Stimulated activated CD4-positive, alpha-beta T cell treated with anti-CD3 and anti-CD28 coated beads, Interleukin-4, amount 100 ng/mL, for 1 hour (primary cell): ENCODE data around the gene EEFSEC.
A peak's percentile ranks its signal among the peaks of the same experiment; 100 is the strongest.

Experiments
- DNase-seq: peaks from one replicate; pipeline ENCODE4 v3.0.0-alpha.2; 2020

EEFSEC gene

GRCh38 chr3:128378631-128379347, 225.5 kb downstream of the EEFSEC start:
- DNase-seq, result no peak

- no peak for DNase-seq
Observed at GRCh38 chr3:128379367-128380160, 226.3 kb downstream of the EEFSEC start.

GRCh38 chr3:128380295-128380694, 227.0 kb downstream of the EEFSEC start:
- no peak for DNase-seq

- no peak for DNase-seq
Observed at GRCh38 chr3:128380719-128381118, 227.4 kb downstream of the EEFSEC start.

GRCh38 chr3:128381609-128382008, 228.3 kb downstream of the EEFSEC start:
- no peak for DNase-seq

GRCh38 chr3:128382221-128382807, 229.0 kb downstream of the EEFSEC start:
- DNase-seq, result no peak

GRCh38 chr3:128383316-128384235, 230.3 kb downstream of the EEFSEC start:
- DNase-seq, result peak; percentile 57

GRCh38 chr3:128385080-128385832, 232.0 kb downstream of the EEFSEC start:
- DNase-seq, result no peak

- DNase-seq, result no peak
Observed at GRCh38 chr3:128388932-128389331, 235.7 kb downstream of the EEFSEC start.

GRCh38 chr3:128390867-128391266, 237.6 kb downstream of the EEFSEC start:
- no peak for DNase-seq

GRCh38 chr3:128392021-128392420, 238.7 kb downstream of the EEFSEC start:
- no peak for DNase-seq

GRCh38 chr3:128392818-128393544, 239.7 kb downstream of the EEFSEC start:
- no peak for DNase-seq

- no peak for DNase-seq
Observed at GRCh38 chr3:128394033-128394432, 240.8 kb downstream of the EEFSEC start.

GRCh38 chr3:128395046-128395445, 241.8 kb downstream of the EEFSEC start:
- DNase-seq, result no peak

GRCh38 chr3:128395500-128396162, 242.3 kb downstream of the EEFSEC start:
- DNase-seq, result no peak

- no peak for DNase-seq
Observed at GRCh38 chr3:128397484-128397883, 244.2 kb downstream of the EEFSEC start.

GRCh38 chr3:128398586-128398985, 245.3 kb downstream of the EEFSEC start:
- no peak for DNase-seq

GRCh38 chr3:128399221-128399915, 246.1 kb downstream of the EEFSEC start:
- no peak for DNase-seq

GRCh38 chr3:128400671-128401070, 247.4 kb downstream of the EEFSEC start:
- no peak for DNase-seq

- DNase-seq, result no peak
Observed at GRCh38 chr3:128402319-128402718, 249.0 kb downstream of the EEFSEC start.
